Neutrophil (primary cell): Measurements from ENCODE around the gene ANKRD11.

Source experiments
- H3K27ac ChIP-seq: fragments of 200-600 bp; sonication (generic); 2 replicates; pipeline ENCODE4 v1.5.1; 2016; ENCODE audit warnings: mild to moderate bottlenecking, moderate library complexity
- H3K27me3 ChIP-seq: fragments of 200-600 bp; sonication (generic); 2 replicates; pipeline ENCODE4 v1.6.0; 2016; ENCODE audit warnings: mild to moderate bottlenecking
- H3K36me3 ChIP-seq: fragments of 200-600 bp; sonication (generic); 2 replicates; pipeline ENCODE4 v1.5.1; 2017
- H3K4me1 ChIP-seq, 2 experiments: fragments of 200-600 bp in 1 of 2; sonication (generic) in 1 of 2; 1 replicate in 1 of 2; 2 replicates in 1 of 2; pipeline versions ENCODE4 v1.5.1 to v1.6.1; 2013 to 2016; ENCODE audit warnings: low read depth in 1 of 2, low read length in 1 of 2, mild to moderate bottlenecking in 1 of 2, moderate library complexity in 1 of 2; ENCODE audit not compliant: control insufficient read depth in 1 of 2, insufficient read depth in 1 of 2
- H3K4me3 ChIP-seq, 2 experiments: fragments of 200-600 bp in 1 of 2; sonication (generic) in 1 of 2; 1 replicate in 1 of 2; 2 replicates in 1 of 2; pipeline ENCODE4 v1.5.1; 2013 to 2016; ENCODE audit warnings: low read depth in 1 of 2, low read length in 1 of 2, mild to moderate bottlenecking in 1 of 2, moderate library complexity in 1 of 2
- H3K9me3 ChIP-seq: fragments of 200-600 bp; sonication (generic); 2 replicates; pipeline ENCODE4 v1.5.1; 2016
- CTCF ChIP-seq: fragments of 200-600 bp; sonication (generic); IDR thresholded peaks from 2 replicates; pipeline ENCODE4 v1.5.1; 2016; ENCODE audit warnings: antibody characterized with exemption

ANKRD11 gene

GRCh38 chr16:89281829-89282228 lies 208.5 kb downstream of the ANKRD11 start:
- Histone ChIP-seq H3K9me3 (no peaks in the 10 kb centered on the region), H3K27ac (no peak overlapping the region), H3K27me3 (no peaks in the 10 kb centered on the region), H3K4me3 (no peak overlapping the region), H3K36me3 (peaks cover 81% of the 10 kb centered on the region), H3K4me1 (no peaks in the 10 kb centered on the region)
- no peak for TF ChIP-seq CTCF

- Histone ChIP-seq H3K9me3 (no peaks in the 10 kb centered on the region), H3K4me1 (no peaks in the 10 kb centered on the region), H3K27me3 (no peaks in the 10 kb centered on the region), H3K4me3 (no peak overlapping the region), H3K36me3 (peaks cover 81% of the 10 kb centered on the region), H3K27ac (no peak overlapping the region)
- no peak for TF ChIP-seq CTCF
These were observed 209.2 kb downstream of the ANKRD11 start for GRCh38 chr16:89281189-89281577.

GRCh38 chr16:89280546-89281188 lies 209.7 kb downstream of the ANKRD11 start:
- Histone ChIP-seq H3K9me3 (no peaks in the 10 kb centered on the region), H3K36me3 (peaks cover 81% of the 10 kb centered on the region), H3K27me3 (no peaks in the 10 kb centered on the region), H3K4me3 (no peak overlapping the region), H3K4me1 (no peaks in the 10 kb centered on the region), H3K27ac (no peak overlapping the region)
- no peak for TF ChIP-seq CTCF

- Histone ChIP-seq H3K4me3 (no peak overlapping the region), H3K36me3 (peaks cover 81% of the 10 kb centered on the region), H3K27ac (no peak overlapping the region)
These were observed 210.5 kb downstream of the ANKRD11 start for GRCh38 chr16:89279666-89280481.

More at GRCh38 chr16:89279666-89280481, 210.5 kb downstream of the ANKRD11 start:
- no peaks in the 10 kb centered on the region for H3K27me3 ChIP-seq
- no peaks in the 10 kb centered on the region for H3K9me3 ChIP-seq
- no peaks in the 10 kb centered on the region for H3K4me1 ChIP-seq
- TF ChIP-seq CTCF, result no peak
